BE2C (cell line): Measurements from ENCODE around the gene EPOP.
A peak's percentile ranks its signal among the peaks of the same experiment; 100 is the strongest.

ENCODE experiments used
- DNase-seq: peaks from one replicate; pipeline ENCODE4 v3.0.0-alpha.2; 2020
- H3K27me3 ChIP-seq: fragments of 250-450 bp; sonication (Bioruptor Pico); 2 replicates; pipeline ENCODE4 v1.5.1; 2020; ENCODE audit warnings: mild to moderate bottlenecking
- H3K36me3 ChIP-seq: fragments of 250-450 bp; sonication (Bioruptor Pico); 2 replicates; pipeline ENCODE4 v1.5.1; 2020; ENCODE audit warnings: mild to moderate bottlenecking
- H3K4me1 ChIP-seq: fragments of 250-450 bp; sonication (Bioruptor Pico); 2 replicates; pipeline ENCODE4 v1.5.1; 2020
- H3K4me3 ChIP-seq: 2 replicates; pipeline ENCODE4 v1.5.1; 2011; ENCODE audit warnings: low read depth, low read length
- H3K9me3 ChIP-seq: fragments of 250-450 bp; sonication (Bioruptor Pico); 2 replicates; pipeline ENCODE4 v1.5.1; 2020
- TF ChIP-seq, protein P1 (sequence below): IDR thresholded peaks from 2 replicates; pipeline ENCODE4 v1.5.1; 2012; ENCODE audit warnings: mild to moderate bottlenecking, low read depth, low read length

The EPOP gene

DNA sequence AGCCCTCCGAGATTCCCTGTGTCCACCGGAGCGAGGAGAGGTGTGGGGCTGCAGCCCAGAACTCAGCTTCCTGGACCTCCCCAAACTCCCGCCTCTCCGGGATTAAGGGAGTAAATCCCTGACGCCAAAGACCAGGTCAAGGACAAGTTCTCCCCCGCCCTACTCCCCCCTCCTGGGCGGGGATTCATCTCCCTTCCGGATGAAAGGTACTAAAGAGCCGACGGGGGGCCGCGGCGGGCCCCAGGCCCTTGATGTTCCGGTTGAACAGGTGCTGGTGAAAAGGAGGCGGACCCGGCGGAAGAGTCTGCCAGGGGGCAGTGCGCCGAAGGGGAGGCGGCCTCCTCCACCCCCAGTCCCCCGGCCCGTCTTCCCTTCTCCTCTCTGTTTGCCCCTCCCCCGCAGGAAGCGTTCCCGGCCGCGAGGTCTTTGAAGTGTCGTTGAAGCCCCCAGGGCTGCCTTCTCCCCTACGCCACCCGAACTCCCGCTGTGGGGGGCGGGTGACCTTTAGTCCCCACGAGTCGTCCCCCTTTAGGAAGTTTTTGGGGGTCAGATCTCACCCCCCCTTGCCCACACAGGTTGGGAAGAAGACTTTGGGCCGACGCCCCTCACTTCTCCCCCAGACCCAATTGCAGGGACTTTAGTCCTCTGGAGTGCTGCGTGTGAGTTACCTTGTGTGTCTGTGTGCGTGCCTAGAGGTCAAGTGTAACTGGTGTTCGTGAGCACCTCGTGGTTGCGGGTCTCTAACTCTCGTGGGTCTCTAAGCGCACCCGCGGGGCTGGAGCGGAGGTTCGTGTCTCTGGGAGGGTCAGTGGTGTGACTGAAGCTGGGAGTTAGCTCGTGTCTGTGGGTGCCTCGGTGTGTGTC is 29.2 kb upstream of the EPOP start:
- TF ChIP-seq, protein P1, sequence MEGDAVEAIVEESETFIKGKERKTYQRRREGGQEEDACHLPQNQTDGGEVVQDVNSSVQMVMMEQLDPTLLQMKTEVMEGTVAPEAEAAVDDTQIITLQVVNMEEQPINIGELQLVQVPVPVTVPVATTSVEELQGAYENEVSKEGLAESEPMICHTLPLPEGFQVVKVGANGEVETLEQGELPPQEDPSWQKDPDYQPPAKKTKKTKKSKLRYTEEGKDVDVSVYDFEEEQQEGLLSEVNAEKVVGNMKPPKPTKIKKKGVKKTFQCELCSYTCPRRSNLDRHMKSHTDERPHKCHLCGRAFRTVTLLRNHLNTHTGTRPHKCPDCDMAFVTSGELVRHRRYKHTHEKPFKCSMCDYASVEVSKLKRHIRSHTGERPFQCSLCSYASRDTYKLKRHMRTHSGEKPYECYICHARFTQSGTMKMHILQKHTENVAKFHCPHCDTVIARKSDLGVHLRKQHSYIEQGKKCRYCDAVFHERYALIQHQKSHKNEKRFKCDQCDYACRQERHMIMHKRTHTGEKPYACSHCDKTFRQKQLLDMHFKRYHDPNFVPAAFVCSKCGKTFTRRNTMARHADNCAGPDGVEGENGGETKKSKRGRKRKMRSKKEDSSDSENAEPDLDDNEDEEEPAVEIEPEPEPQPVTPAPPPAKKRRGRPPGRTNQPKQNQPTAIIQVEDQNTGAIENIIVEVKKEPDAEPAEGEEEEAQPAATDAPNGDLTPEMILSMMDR: no peak
- H3K36me3 ChIP-seq: peaks cover 8% of the 10 kb centered on the region
- peak overlapping the region; percentile 70 for H3K4me3 ChIP-seq
- DNase-seq: peak; percentile 67
- H3K27me3 ChIP-seq: no peaks in the 10 kb centered on the region
- H3K4me1 ChIP-seq: peaks cover 12% of the 10 kb centered on the region
- H3K9me3 ChIP-seq: no peaks in the 10 kb centered on the region; the same call in 1 of the 2 replicates

DNA sequence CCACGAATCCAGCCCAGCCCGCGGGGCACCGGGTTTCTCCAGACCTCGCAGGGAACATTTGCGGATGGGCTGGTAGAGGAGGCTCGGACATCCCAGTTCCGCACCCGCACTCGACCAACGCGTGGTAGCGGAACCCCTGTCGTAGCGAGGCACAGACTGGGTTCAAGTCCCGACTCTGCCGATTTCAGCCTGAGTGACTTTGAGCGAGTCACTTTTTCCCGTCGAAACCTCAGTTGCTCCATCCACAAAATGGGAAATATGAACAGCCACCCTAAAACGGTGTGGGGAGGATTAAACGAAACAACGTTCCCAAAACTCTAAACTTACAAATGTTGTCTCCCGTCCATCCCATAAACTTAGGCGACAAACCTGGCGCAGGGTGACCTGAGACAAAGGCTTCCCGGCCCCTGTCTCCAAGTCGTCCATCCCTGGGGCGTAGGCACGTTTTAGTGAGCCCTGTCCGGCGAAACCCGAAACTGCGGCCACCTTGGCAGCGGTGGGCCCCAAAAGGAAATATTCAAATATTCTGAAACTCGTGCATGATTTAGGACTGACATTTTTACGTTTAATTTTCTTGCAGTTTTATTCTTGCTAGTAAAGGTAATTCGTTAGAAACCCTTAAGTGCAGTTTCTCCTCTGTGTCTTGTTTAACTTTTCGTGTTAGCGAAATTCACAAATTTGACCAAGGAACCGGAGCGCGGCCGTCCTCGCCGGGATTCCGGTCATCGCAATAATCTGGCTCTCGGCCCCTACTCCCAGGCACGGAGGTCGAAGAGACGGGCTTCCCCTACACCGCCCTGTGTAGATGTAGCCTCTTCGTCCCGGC is 28.4 kb upstream of the EPOP start:
- H3K9me3 ChIP-seq: no peaks in the 10 kb centered on the region; the same call in 1 of the 2 replicates
- no peaks in the 10 kb centered on the region for H3K27me3 ChIP-seq
- H3K36me3 ChIP-seq: peaks cover 5% of the 10 kb centered on the region
- peak overlapping the region; percentile 73 for H3K4me3 ChIP-seq
- peaks cover 12% of the 10 kb centered on the region for H3K4me1 ChIP-seq
- TF ChIP-seq, protein P1: no peak
- no peak for DNase-seq

DNA sequence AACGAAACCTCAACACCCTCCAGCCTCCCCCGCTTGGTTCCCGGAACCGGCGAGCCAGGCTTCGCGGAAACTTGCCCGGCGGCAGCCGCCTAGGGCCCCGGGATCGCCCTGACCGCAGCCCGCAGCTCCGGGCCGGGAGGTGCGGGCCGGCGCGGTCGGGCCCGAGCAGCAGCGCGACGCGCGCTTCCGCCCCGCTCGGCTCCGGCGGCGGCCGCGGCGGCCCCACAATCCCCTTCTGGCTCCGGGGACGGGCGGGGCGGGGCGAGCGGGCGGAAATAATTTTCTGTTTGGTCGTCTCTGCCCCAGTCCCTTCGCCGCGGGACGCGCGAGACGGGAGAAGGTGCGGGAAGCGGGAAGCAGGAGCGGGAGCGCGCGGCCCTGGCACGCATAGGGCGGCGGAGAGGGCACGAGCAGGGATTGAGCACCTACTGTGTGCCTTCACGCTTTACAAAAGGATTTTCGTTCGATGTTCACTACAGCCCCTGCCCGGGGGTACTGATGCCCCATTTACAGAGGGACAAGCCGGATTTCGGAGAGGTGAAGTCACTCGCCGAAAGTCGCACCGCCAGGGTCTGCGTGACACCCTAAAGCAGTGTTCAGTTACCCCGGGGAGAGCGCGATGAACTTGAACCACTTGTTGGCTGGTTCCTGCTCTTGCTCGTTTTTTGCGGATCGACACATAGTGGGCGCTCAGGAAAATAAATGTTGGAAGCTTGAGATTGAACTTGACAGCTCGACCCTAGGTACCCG is 27.6 kb upstream of the EPOP start:
- DNase-seq: peak; percentile 91
- Histone ChIP-seq H3K9me3 (no peaks in the 10 kb centered on the region; the same call in 1 of the 2 replicates), H3K4me1 (peaks cover 12% of the 10 kb centered on the region), H3K27me3 (no peaks in the 10 kb centered on the region), H3K36me3 (no peaks in the 10 kb centered on the region; the same call in 1 of the 2 replicates), H3K4me3 (peak overlapping the region; percentile 73)
- TF ChIP-seq, protein P1: no peak

DNA sequence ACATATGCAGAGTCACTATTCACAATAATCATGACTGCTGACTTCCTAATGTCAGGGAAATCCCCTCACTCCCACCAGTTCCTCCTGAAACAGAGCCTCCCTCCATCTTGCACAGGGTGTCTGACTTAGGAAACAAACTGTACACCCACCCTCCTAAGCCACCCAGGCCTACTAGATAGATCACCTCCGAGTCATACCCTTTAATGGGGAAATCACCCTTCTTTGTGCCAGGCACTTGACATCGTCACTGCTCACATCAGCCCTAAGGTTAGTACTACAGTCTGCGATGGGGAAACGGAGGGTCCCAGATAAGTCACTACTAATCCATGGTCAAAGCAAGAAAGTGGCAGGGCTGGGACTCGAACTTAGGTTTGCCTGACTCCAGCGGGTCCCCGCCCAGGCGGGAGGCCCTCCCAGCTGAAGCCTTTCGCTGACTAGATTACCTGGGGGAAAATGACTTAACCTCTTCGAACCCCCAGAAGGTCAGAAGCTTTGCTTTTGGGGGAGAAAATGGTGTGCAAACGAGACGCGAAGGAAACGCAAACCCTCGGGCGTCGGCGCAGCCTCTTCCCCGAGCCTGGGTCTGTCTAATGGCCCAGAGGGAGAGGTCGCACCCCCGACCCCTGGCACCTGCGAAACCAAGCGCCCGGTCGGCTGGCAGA is 26.9 kb upstream of the EPOP start:
- Histone ChIP-seq H3K36me3 (no peaks in the 10 kb centered on the region), H3K4me1 (peaks cover 12% of the 10 kb centered on the region), H3K4me3 (peak overlapping the region; percentile 73), H3K27me3 (no peaks in the 10 kb centered on the region), H3K9me3 (no peaks in the 10 kb centered on the region; the same call in 1 of the 2 replicates)
- TF ChIP-seq, protein P1: no peak
- DNase-seq: no peak

DNA sequence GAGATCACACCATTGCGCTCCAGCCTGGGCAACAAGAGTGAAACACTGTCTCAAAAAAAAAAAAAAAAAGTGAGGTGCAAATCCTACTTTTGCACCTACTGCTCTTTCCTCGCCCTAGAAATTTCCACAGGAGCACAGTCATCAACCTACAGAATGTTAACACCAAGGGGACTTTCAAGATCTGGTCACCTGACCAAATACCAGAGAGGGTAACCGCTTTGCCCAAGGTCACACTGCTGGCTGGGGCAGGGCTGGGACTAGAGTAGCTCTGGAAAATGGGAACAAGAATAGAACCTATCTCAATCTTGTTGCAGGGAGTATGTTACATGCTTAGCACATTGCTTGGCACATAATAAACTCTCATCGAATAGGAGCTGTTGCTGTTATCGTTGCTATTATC is 24.0 kb upstream of the EPOP start:
- no peak for DNase-seq
- Histone ChIP-seq H3K36me3 (no peaks in the 10 kb centered on the region), H3K27me3 (no peaks in the 10 kb centered on the region), H3K4me1 (peaks cover 12% of the 10 kb centered on the region), H3K4me3 (no peak overlapping the region), H3K9me3 (no peaks in the 10 kb centered on the region)
- TF ChIP-seq, protein P1: no peak
